OCI-LY1 (cell line): ENCODE data around the gene LDLRAD4.

Source experiments
- H2AFZ ChIP-seq: fragments of 200-600 bp; sonication (generic), shearing (Covaris generic); 2 replicates; pipeline ENCODE4 v1.6.0; 2014; ENCODE audit warnings: antibody characterized with exemption, mild to moderate bottlenecking, low read length
- H3F3A ChIP-seq: fragments of 200-600 bp; sonication (generic), shearing (Covaris generic); 2 replicates; pipeline ENCODE4 v1.6.0; 2014; ENCODE audit warnings: mild to moderate bottlenecking, antibody characterized with exemption, low read length, moderate library complexity; ENCODE audit not compliant: insufficient read depth
- H3K27ac ChIP-seq: fragments of 200-600 bp; sonication (generic); 2 replicates; pipeline ENCODE4 v1.5.1; 2014; ENCODE audit warnings: low read length, mixed run types, mild to moderate bottlenecking, low read depth; ENCODE audit not compliant: poor library complexity, severe bottlenecking
- H3K27me3 ChIP-seq: fragments of 200-600 bp; sonication (generic); 2 replicates; pipeline ENCODE4 v1.6.0; 2014; ENCODE audit warnings: antibody characterized with exemption, mild to moderate bottlenecking, low read length, moderate library complexity; ENCODE audit not compliant: insufficient read depth
- H3K36me3 ChIP-seq: fragments of 200-600 bp; sonication (generic); 2 replicates; pipeline ENCODE4 v1.6.1; 2014; ENCODE audit warnings: mild to moderate bottlenecking, antibody characterized with exemption, low read length, moderate library complexity, mixed read lengths; ENCODE audit not compliant: insufficient read depth
- H3K4me1 ChIP-seq: fragments of 200-600 bp; sonication (generic); 2 replicates; pipeline ENCODE4 v1.5.1; 2014; ENCODE audit warnings: mild to moderate bottlenecking, low read length, moderate library complexity; ENCODE audit not compliant: insufficient read depth, severe bottlenecking
- H3K4me2 ChIP-seq: fragments of 200-600 bp; sonication (generic), shearing (Covaris generic); 2 replicates; pipeline ENCODE4 v1.6.1; 2014; ENCODE audit warnings: low read length
- H3K4me3 ChIP-seq: fragments of 200-600 bp; sonication (generic); 2 replicates; pipeline ENCODE4 v1.5.1; 2014; ENCODE audit warnings: low read length, low read depth, mild to moderate bottlenecking, mixed read lengths; ENCODE audit not compliant: poor library complexity, severe bottlenecking
- H3K79me2 ChIP-seq: fragments of 200-600 bp; shearing (Covaris generic); 2 replicates; pipeline ENCODE4 v1.6.1; 2016; ENCODE audit warnings: mixed run types, low read length, mixed read lengths; ENCODE audit not compliant: insufficient read depth
- H3K9ac ChIP-seq: fragments of 200-600 bp; sonication (generic), shearing (Covaris generic); 2 replicates; pipeline ENCODE4 v1.6.1; 2014; ENCODE audit warnings: mild to moderate bottlenecking, low read length, mixed read lengths
- H3K9me2 ChIP-seq: fragments of 200-600 bp; sonication (generic), shearing (Covaris generic); 2 replicates; pipeline ENCODE4 v1.6.1; 2014; ENCODE audit warnings: low read depth, mild to moderate bottlenecking, low read length, mixed read lengths
- H3K9me3 ChIP-seq: fragments of 200-600 bp; shearing (Covaris generic); 2 replicates; pipeline ENCODE4 v1.6.1; 2014; ENCODE audit warnings: low read length, mixed read lengths
- H4K20me1 ChIP-seq: fragments of 200-600 bp; sonication (generic), shearing (Covaris generic); 2 replicates; pipeline ENCODE4 v1.6.0; 2016; ENCODE audit warnings: mild to moderate bottlenecking, low read length; ENCODE audit not compliant: insufficient read depth
- CTCF ChIP-seq: fragments of 200-600 bp; sonication (generic), shearing (Covaris generic); IDR thresholded peaks from 2 replicates; pipeline ENCODE4 v1.5.1; 2017; ENCODE audit warnings: mild to moderate bottlenecking, antibody characterized with exemption, low read length, moderate library complexity, mixed read lengths
- EZH2 ChIP-seq: fragments of 200-600 bp; sonication (generic), shearing (Covaris generic); IDR thresholded peaks from 2 replicates; pipeline ENCODE4 v1.8.0; 2017; ENCODE audit warnings: borderline replicate concordance, mixed run types, mild to moderate bottlenecking, antibody characterized with exemption, low read length, moderate library complexity, mixed read lengths

Gene LDLRAD4

DNA sequence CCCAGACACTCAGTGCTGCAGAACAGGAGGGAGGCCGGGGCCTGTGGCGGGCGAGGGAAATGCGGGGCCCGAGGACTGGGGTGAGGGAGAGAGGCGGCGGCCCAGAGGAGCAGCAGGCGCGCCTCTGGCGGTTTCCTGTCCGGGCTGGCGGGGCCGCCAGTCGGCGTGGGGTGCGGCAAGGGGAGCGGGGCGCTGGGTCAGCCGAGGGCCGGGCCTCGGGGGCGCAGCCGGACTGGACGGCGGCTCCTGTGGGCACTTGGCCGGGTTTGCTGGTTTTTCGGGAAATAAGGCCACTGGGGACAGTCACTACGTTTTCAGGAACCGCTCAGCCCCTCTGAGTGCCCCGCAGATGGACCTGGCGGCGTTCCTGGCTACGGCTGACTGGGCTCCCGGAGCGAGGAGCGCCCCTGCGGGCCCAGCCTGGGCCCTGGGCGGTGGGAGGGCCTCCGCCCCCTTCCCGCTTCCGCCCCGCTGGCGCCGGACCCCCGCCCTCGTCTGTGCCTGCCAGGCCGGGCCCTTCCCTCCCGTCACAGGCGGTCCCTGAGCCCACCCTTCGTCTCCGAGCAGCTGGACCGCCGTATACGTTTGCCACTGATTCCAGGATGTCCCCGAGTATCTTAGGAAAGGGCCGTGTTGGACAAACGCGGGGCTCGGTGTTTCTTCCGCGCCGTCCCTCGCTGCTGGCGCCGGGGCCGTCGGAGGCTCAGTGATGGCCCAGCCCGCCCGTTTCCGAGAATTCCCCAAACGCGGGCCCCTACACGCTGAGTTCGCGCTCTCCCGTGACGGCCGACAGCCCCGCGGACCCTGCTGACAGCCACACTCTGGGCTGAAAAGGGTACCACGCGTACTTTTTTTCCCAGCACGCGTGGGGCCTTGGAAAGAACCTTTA, 423.2 kb downstream of the LDLRAD4 start:
- Histone ChIP-seq H3K79me2 (no peaks in the 10 kb centered on the region), H4K20me1 (no peaks in the 10 kb centered on the region)
- TF ChIP-seq CTCF (no peak), EZH2 (no peak)

GRCh38 chr18:13642440-13642827, 423.9 kb downstream of the LDLRAD4 start:
- Histone ChIP-seq H3K27me3 (no peaks in the 10 kb centered on the region), H2AFZ (no peak overlapping the region), H3K36me3 (peaks cover 82% of the 10 kb centered on the region), H4K20me1 (no peaks in the 10 kb centered on the region), H3K27ac (no peak overlapping the region), H3K9me3 (no peaks in the 10 kb centered on the region), H3K4me1 (no peaks in the 10 kb centered on the region), H3K79me2 (no peaks in the 10 kb centered on the region), H3K4me2 (no peak overlapping the region), H3K9ac (no peak overlapping the region), H3K4me3 (no peak overlapping the region), H3F3A (0 out of 2 replicates have a peak, but pooled peaks cover 3% of the 10 kb centered on the region), H3K9me2 (no peaks in the 10 kb centered on the region)
- TF ChIP-seq CTCF, result no peak
- TF ChIP-seq EZH2, result no peak

More for the DNA sequence above, 423.2 kb downstream of the LDLRAD4 start:
- H3K9me3 ChIP-seq, result no peaks in the 10 kb centered on the region
- no peaks in the 10 kb centered on the region for H3K27me3 ChIP-seq
- H3K9me2 ChIP-seq, result no peaks in the 10 kb centered on the region
- no peak overlapping the region for H3K4me2 ChIP-seq
- H3K9ac ChIP-seq, result no peak overlapping the region
- no peak overlapping the region for H3K27ac ChIP-seq
- H3K4me1 ChIP-seq, result no peaks in the 10 kb centered on the region
- no peak overlapping the region for H3K4me3 ChIP-seq
- 0 out of 2 replicates have a peak, but pooled peaks cover 3% of the 10 kb centered on the region for H3F3A ChIP-seq
- H3K36me3 ChIP-seq, result peaks cover 81% of the 10 kb centered on the region
- no peak overlapping the region for H2AFZ ChIP-seq

- Histone ChIP-seq H3F3A (0 out of 2 replicates have a peak, but pooled peaks cover 3% of the 10 kb centered on the region), H3K4me2 (no peak overlapping the region), H3K9me2 (no peaks in the 10 kb centered on the region), H3K9me3 (no peaks in the 10 kb centered on the region), H3K27me3 (no peaks in the 10 kb centered on the region), H3K4me1 (no peaks in the 10 kb centered on the region), H4K20me1 (no peaks in the 10 kb centered on the region), H3K79me2 (no peaks in the 10 kb centered on the region), H3K27ac (no peak overlapping the region), H3K4me3 (no peak overlapping the region), H3K36me3 (peaks cover 80% of the 10 kb centered on the region), H2AFZ (no peak overlapping the region), H3K9ac (no peak overlapping the region)
- TF ChIP-seq EZH2 (no peak), CTCF (no peak)
These were observed 424.7 kb downstream of the LDLRAD4 start for GRCh38 chr18:13643261-13643751.
